Fibroblast of lung (primary cell): ENCODE data around the gene LUZP2. TPM values are rescaled to one million over a fixed set of nuclear protein-coding genes. Genes with fewer than 3 reads are reported as not detected.

Experiments used
- DNase-seq, 2 donors: peaks; one replicate each; pipeline versions ENCODE4 v3.0.0 to v3.0.0-alpha.2; 2010; ENCODE audit warnings: low read depth in 2 of 2
- H2AFZ ChIP-seq: 2 replicates; pipeline ENCODE4 v1.5.1; 2012; ENCODE audit warnings: low read length, control low read depth, inconsistent platforms
- H3K27ac ChIP-seq: 2 replicates; pipeline ENCODE4 v1.5.1; 2011; ENCODE audit warnings: low read length, control low read depth; ENCODE audit not compliant: insufficient read depth
- H3K27me3 ChIP-seq: 2 replicates; pipeline ENCODE4 v1.5.1; 2011; ENCODE audit warnings: mild to moderate bottlenecking, low read length; ENCODE audit not compliant: control insufficient read depth, insufficient read depth
- H3K36me3 ChIP-seq: 2 replicates; pipeline ENCODE4 v1.5.1; 2011; ENCODE audit warnings: low read length; ENCODE audit not compliant: control insufficient read depth, insufficient read depth
- H3K4me1 ChIP-seq: 2 replicates; pipeline ENCODE4 v1.5.1; 2011; ENCODE audit warnings: low read length; ENCODE audit not compliant: control insufficient read depth, insufficient read depth; ENCODE audit errors: extremely low read depth
- H3K4me2 ChIP-seq: 2 replicates; pipeline ENCODE4 v1.5.1; 2011; ENCODE audit warnings: low read length, control low read depth; ENCODE audit not compliant: insufficient read depth; ENCODE audit errors: extremely low read depth
- H3K4me3 ChIP-seq, 4 experiments: fragments of 200-600 bp in 1 of 4; sonication (generic) in 1 of 4; replicated peaks in 1 of 4; 2 replicates each; pipeline ENCODE4 v1.5.1; 2011 to 2016; ENCODE audit warnings: low read length in 4 of 4, low read depth in 3 of 4, mild to moderate bottlenecking in 3 of 4, control low read depth in 2 of 4, inconsistent platforms in 1 of 4, mixed read lengths in 1 of 4; ENCODE audit not compliant: insufficient read depth in 1 of 4; ENCODE audit errors: control extremely low read depth in 1 of 4
- H3K79me2 ChIP-seq: 2 replicates; pipeline ENCODE4 v1.5.1; 2012; ENCODE audit warnings: mild to moderate bottlenecking, low read length, inconsistent platforms; ENCODE audit not compliant: control insufficient read depth, insufficient read depth
- H3K9ac ChIP-seq: 2 replicates; pipeline ENCODE4 v1.5.1; 2011; ENCODE audit warnings: mild to moderate bottlenecking, low read length, control low read depth; ENCODE audit not compliant: insufficient read depth
- H3K9me3 ChIP-seq: 2 replicates; pipeline ENCODE4 v1.5.1; 2012; ENCODE audit warnings: low read depth, low read length; ENCODE audit not compliant: control insufficient read depth, insufficient read depth
- H4K20me1 ChIP-seq: 2 replicates; pipeline ENCODE4 v1.5.1; 2011; ENCODE audit warnings: low read length; ENCODE audit not compliant: control insufficient read depth, insufficient read depth; ENCODE audit errors: extremely low read depth
- CTCF ChIP-seq, 2 donors: IDR thresholded peaks in 1 of 2; conservative IDR thresholded peaks in 1 of 2; 1 replicate in 1 of 2; 2 replicates in 1 of 2; pipeline ENCODE4 v1.5.1; 2011 to 2012; ENCODE audit warnings: low read length in 2 of 2, control low read depth in 1 of 2, inconsistent platforms in 1 of 2, low read depth in 1 of 2, mild to moderate bottlenecking in 1 of 2
- EZH2 ChIP-seq: IDR thresholded peaks from 2 replicates; pipeline ENCODE4 v1.5.1; 2012; ENCODE audit warnings: low read length, control low read depth, mild to moderate bottlenecking; ENCODE audit errors: missing control alignments
- polyA plus RNA-seq, 2 donors: library from polyadenylated mRNA; depleted of rRNA in 1 of 2; stranded (reverse) in 1 of 2; unstranded in 1 of 2; fragments of >200 nt; gene quantifications; 2 replicates each; pipeline ENCODE4 v1.2.1, GENCODE V29; 2011 to 2012; ENCODE audit warnings: missing spikeins in 1 of 2
- total RNA-seq: library from RNA; depleted of rRNA; stranded (reverse); fragments of >200 nt; gene quantifications from 2 replicates; pipeline ENCODE4 v1.2.1, GENCODE V29; 2014

Gene LUZP2
- total and polyA plus RNA-seq, 2 donors (not counting 1 experiment from before 2014, with no cell fraction given): 0.03 to 0.50 TPM

GRCh38 chr11:24502425-24502824 is 5.6 kb downstream of the LUZP2 start:
- Histone ChIP-seq H4K20me1 (no peaks in the 10 kb centered on the region), H3K79me2 (no peaks in the 10 kb centered on the region), H3K9ac (no peak overlapping the region), H3K27ac (no peak overlapping the region), H2AFZ (no peak overlapping the region), H3K27me3 (no peaks in the 10 kb centered on the region), H3K4me1 (no peaks in the 10 kb centered on the region), H3K9me3 (no peaks in the 10 kb centered on the region), H3K4me2 (no peak overlapping the region), H3K36me3 (no peaks in the 10 kb centered on the region), H3K4me3 (no peak overlapping the region)
- TF ChIP-seq EZH2: no peak
- no peak for TF ChIP-seq CTCF (conservative IDR thresholded peaks at IDR 0.05 in 1 of 2, IDR thresholded peaks at IDR 0.05 in 1 of 2; ENCODE audit: low read depth in 1 of 2, low read length in 2 of 2)
- no peak for DNase-seq

GRCh38 chr11:24509114-24509513 is 12.3 kb downstream of the LUZP2 start:
- no peaks in the 10 kb centered on the region for H3K36me3 ChIP-seq
- H3K27ac ChIP-seq: no peak overlapping the region
- no peak overlapping the region for H3K4me2 ChIP-seq
- no peaks in the 10 kb centered on the region for H3K27me3 ChIP-seq
- peak; percentile 17 to 37 for DNase-seq
- TF ChIP-seq CTCF (conservative IDR thresholded peaks at IDR 0.05 in 1 of 2, IDR thresholded peaks at IDR 0.05 in 1 of 2; ENCODE audit: low read depth in 1 of 2, low read length in 2 of 2) (peak in 1 of 2 donors; percentile 46), EZH2 (no peak)
- H3K9ac ChIP-seq: no peak overlapping the region
- H2AFZ ChIP-seq: no peak overlapping the region
- no peaks in the 10 kb centered on the region for H4K20me1 ChIP-seq
- H3K79me2 ChIP-seq: no peaks in the 10 kb centered on the region
- H3K4me1 ChIP-seq: no peaks in the 10 kb centered on the region
- H3K9me3 ChIP-seq: no peaks in the 10 kb centered on the region
- no peak overlapping the region for H3K4me3 ChIP-seq

- no peak overlapping the region for H3K9ac ChIP-seq
- H3K79me2 ChIP-seq: no peaks in the 10 kb centered on the region
- no peaks in the 10 kb centered on the region for H4K20me1 ChIP-seq
- no peaks in the 10 kb centered on the region for H3K4me1 ChIP-seq
- no peak overlapping the region for H3K4me3 ChIP-seq
- no peak for TF ChIP-seq CTCF (conservative IDR thresholded peaks at IDR 0.05 in 1 of 2, IDR thresholded peaks at IDR 0.05 in 1 of 2; ENCODE audit: low read depth in 1 of 2, low read length in 2 of 2)
- TF ChIP-seq EZH2: no peak
- H3K27ac ChIP-seq: no peak overlapping the region
- H3K4me2 ChIP-seq: no peak overlapping the region
- no peaks in the 10 kb centered on the region for H3K9me3 ChIP-seq
- peak in 1 of 2 donors; percentile 17 for DNase-seq
- H2AFZ ChIP-seq: no peak overlapping the region
- H3K36me3 ChIP-seq: no peaks in the 10 kb centered on the region
- no peaks in the 10 kb centered on the region for H3K27me3 ChIP-seq
Measured at GRCh38 chr11:24511511-24511910, 14.7 kb downstream of the LUZP2 start.
